IMR-90 (cell line): Measurements from ENCODE around the gene CGB5. TPM values are rescaled to one million over a fixed set of nuclear protein-coding genes. Genes with fewer than 3 reads are reported as not detected.
A peak's percentile ranks its signal among the peaks of the same experiment; 100 is the strongest.
"Not testable (repeated sequence)": the region's sequence is repeated elsewhere in the genome, so short reads cannot be mapped to it uniquely, and the experiment has no call there.

Experiments used
- ATAC-seq: fragments of 200-7000 bp; cut with Tn5 transposase; 2 replicates; pipeline ENCODE4 v1.9.1; 2020; ENCODE audit warnings: low read depth, mild to moderate bottlenecking, moderate library complexity
- BruUV-seq: library from RNA; stranded (reverse); fragments of 400-500 nt; replicated peaks from 2 replicates; lab custom pipeline; 2021; lab: Mats Ljungman, UMichigan
- CTCF ChIA-PET: fragments of 300-600 bp; formaldehyde crosslinking; extraction: SDS; loops from one replicate; lab custom pipeline; 2021; ENCODE audit warnings: antibody characterized with exemption; lab: Yijun Ruan, JAX
- POLR2A ChIA-PET: fragments of 300-600 bp; sonication (Branson Sonifier 250); formaldehyde crosslinking; loops from one replicate; lab custom pipeline; 2022; ENCODE audit warnings: antibody characterized with exemption; ENCODE audit not compliant: unreplicated experiment; lab: Charles Lee
- DNase-seq: peaks from one replicate; pipeline ENCODE4 v3.0.0; 2013
- H2AFZ ChIP-seq: replicated peaks from 2 replicates; pipeline ENCODE3; 2013; ENCODE audit warnings: low read length, mild to moderate bottlenecking; ENCODE audit not compliant: poor library complexity
- H2AK5ac ChIP-seq: 2 replicates; pipeline ENCODE4 v1.6.1; 2013; ENCODE audit warnings: low read depth, low read length, inconsistent platforms
- H2AK9ac ChIP-seq: replicated peaks from 2 replicates; pipeline ENCODE3; 2013; ENCODE audit warnings: mild to moderate bottlenecking, low read depth, low read length, moderate library complexity; ENCODE audit not compliant: poor library complexity
- H2BK120ac ChIP-seq: 2 replicates; pipeline ENCODE4 v1.6.1; 2013; ENCODE audit warnings: low read depth, low read length, inconsistent platforms
- H2BK15ac ChIP-seq: 3 replicates; pipeline ENCODE4 v1.6.1; 2013; ENCODE audit warnings: low read depth, low read length, inconsistent platforms
- H2BK20ac ChIP-seq: 2 replicates; pipeline ENCODE4 v1.6.1; 2013; ENCODE audit warnings: low read depth, mild to moderate bottlenecking, inconsistent platforms, low read length, moderate library complexity
- H2BK5ac ChIP-seq: 2 replicates; pipeline ENCODE4 v1.6.1; 2013; ENCODE audit warnings: mild to moderate bottlenecking, low read depth, low read length, inconsistent platforms; ENCODE audit not compliant: poor library complexity, severe bottlenecking
- H3K14ac ChIP-seq: replicated peaks from 2 replicates; pipeline ENCODE4 v1.6.1; 2013; ENCODE audit warnings: low read depth, low read length, inconsistent platforms
- H3K18ac ChIP-seq: 2 replicates; pipeline ENCODE4 v1.6.1; 2013; ENCODE audit warnings: low read depth, low read length, control low read depth
- H3K23ac ChIP-seq: 2 replicates; pipeline ENCODE4 v1.6.1; 2013; ENCODE audit warnings: low read depth, low read length, inconsistent platforms
- H3K27ac ChIP-seq: 2 replicates; pipeline ENCODE4 v1.5.1; 2013; ENCODE audit warnings: mild to moderate bottlenecking, control low read depth, low read length; ENCODE audit not compliant: insufficient read depth
- H3K27me3 ChIP-seq: 2 replicates; pipeline ENCODE4 v1.6.1; 2013; ENCODE audit warnings: low read length; ENCODE audit not compliant: control insufficient read depth, insufficient read depth
- H3K36me3 ChIP-seq: 2 replicates; pipeline ENCODE4 v1.6.1; 2013; ENCODE audit warnings: low read length, mixed read lengths; ENCODE audit not compliant: control insufficient read depth, insufficient read depth
- H3K4ac ChIP-seq: 2 replicates; pipeline ENCODE4 v1.6.1; 2013; ENCODE audit warnings: low read depth, low read length, inconsistent platforms
- H3K4me1 ChIP-seq: 2 replicates; pipeline ENCODE4 v1.6.1; 2013; ENCODE audit warnings: low read length, mixed read lengths; ENCODE audit not compliant: control insufficient read depth, insufficient read depth
- H3K4me2 ChIP-seq: 2 replicates; pipeline ENCODE4 v1.6.1; 2013; ENCODE audit warnings: low read depth, mild to moderate bottlenecking, control low read depth, low read length, moderate library complexity
- H3K4me3 ChIP-seq: 2 replicates; pipeline ENCODE4 v1.5.1; 2013; ENCODE audit warnings: low read depth, mild to moderate bottlenecking, control low read depth, low read length, moderate library complexity; ENCODE audit not compliant: insufficient read depth
- H3K56ac ChIP-seq: 2 replicates; pipeline ENCODE4 v1.6.1; 2013; ENCODE audit warnings: low read length, inconsistent platforms; ENCODE audit not compliant: insufficient read depth; ENCODE audit errors: extremely low read depth
- H3K79me1 ChIP-seq, 2 experiments: 2 replicates each; pipeline ENCODE4 v1.6.1; 2013; ENCODE audit warnings: low read length in 2 of 2, inconsistent platforms in 1 of 2, low read depth in 1 of 2
- H3K9ac ChIP-seq: 2 replicates; pipeline ENCODE4 v1.6.1; 2013; ENCODE audit warnings: low read depth, low read length, control low read depth
- H3K9me1 ChIP-seq: 2 replicates; pipeline ENCODE4 v1.6.1; 2013; ENCODE audit warnings: low read length, inconsistent platforms; ENCODE audit not compliant: insufficient read depth
- H3K9me3 ChIP-seq: 2 replicates; pipeline ENCODE4 v1.6.1; 2013; ENCODE audit warnings: low read length; ENCODE audit not compliant: control insufficient read depth, insufficient read depth
- H4K20me1 ChIP-seq: 2 replicates; pipeline ENCODE4 v1.6.1; 2013; ENCODE audit warnings: low read length, inconsistent platforms; ENCODE audit not compliant: insufficient read depth
- H4K5ac ChIP-seq: 2 replicates; pipeline ENCODE4 v1.6.1; 2013; ENCODE audit warnings: mild to moderate bottlenecking, low read depth, low read length, control low read depth
- H4K8ac ChIP-seq, 2 experiments: 2 replicates each; pipeline ENCODE4 v1.6.1; 2013; ENCODE audit warnings: low read depth in 2 of 2, low read length in 2 of 2, control low read depth in 1 of 2, inconsistent platforms in 1 of 2
- H4K91ac ChIP-seq: 2 replicates; pipeline ENCODE4 v1.6.1; 2013; ENCODE audit warnings: low read depth, low read length, inconsistent platforms; ENCODE audit not compliant: insufficient read depth
- CTCF ChIP-seq: conservative IDR thresholded peaks from 2 replicates; pipeline ENCODE4 v1.5.1; 2012; ENCODE audit warnings: mild to moderate bottlenecking, low read depth, low read length, improper control_type of control experiment
- WGBS, 2 experiments: methylation state at CpG; one replicate each; pipeline versions ENCODE4 v1.1.5 to v1.1.7; 2013; ENCODE audit warnings: missing lambda C conversion rate in 2 of 2; ENCODE audit not compliant: insufficient read length in 1 of 2; ENCODE audit errors: extremely low coverage in 2 of 2; 5-methylcytosine and 5-hydroxymethylcytosine counted together
- dilution Hi-C: fragments of 300-500 bp; cut with HindIII; formaldehyde crosslinking; loops from one replicate; pipeline ENCODE4 v1.14.3; 2018; ENCODE audit warnings: low sequenced_read_pairs; ENCODE audit not compliant: unreplicated experiment
- in situ Hi-C: fragments of 300-500 bp; cut with MboI; formaldehyde crosslinking; loops from 3 replicates; pipeline ENCODE4 v1.14.3; 2019; ENCODE audit warnings: low sequenced_read_pairs, inconsistent platforms, mixed read lengths
- intact Hi-C: fragments of 100-400 bp; cut with micrococcal nuclease; formaldehyde crosslinking; loops from 2 replicates; pipeline ENCODE4 v1.10.0; 2022
- polyA plus RNA-seq, 3 experiments: library from polyadenylated mRNA; depleted of rRNA; stranded (reverse); fragments of >200 nt; gene quantifications; 2 replicates each; pipeline ENCODE4 v1.2.3, GENCODE V29; 2012; ENCODE audit warnings: low replicate concordance in 1 of 3
- total RNA-seq: library from RNA; depleted of rRNA; stranded (reverse); fragments of >200 nt; gene quantifications from 2 replicates; pipeline ENCODE4 v1.2.3, GENCODE V29; 2012

Gene CGB5
- total and polyA plus RNA-seq, 2 of the 4 experiments (the other 2 are of a cell fraction), result not detected

GRCh38 chr19:49031642-49032301, 11.9 kb upstream of the CGB5 start, which contains the start of gene CGB2:
CGB2 (plus strand) TSS chr19:49031890; CDS start chr19:49032096, 206 bp downstream.
- H3K79me1 ChIP-seq, H3K4ac ChIP-seq, H2BK120ac ChIP-seq, DNase-seq, CTCF ChIA-PET, H2BK5ac ChIP-seq, H3K4me3 ChIP-seq, POLR2A ChIA-PET, H3K18ac ChIP-seq, H3K27ac ChIP-seq, intact Hi-C loops, H3K36me3 ChIP-seq, H3K9me3 ChIP-seq, H3K4me1 ChIP-seq, H2AFZ ChIP-seq, H3K56ac ChIP-seq, H4K5ac ChIP-seq, H3K14ac ChIP-seq, H3K9me1 ChIP-seq, ATAC-seq, H4K8ac ChIP-seq, H2BK15ac ChIP-seq, H2AK9ac ChIP-seq, H4K91ac ChIP-seq, H2BK20ac ChIP-seq, H3K27me3 ChIP-seq, H3K4me2 ChIP-seq, H4K20me1 ChIP-seq, H2AK5ac ChIP-seq, dilution Hi-C loops, H3K9ac ChIP-seq, BruUV-seq, H3K23ac ChIP-seq, in situ Hi-C loops: not testable (repeated sequence)
- peak; percentile 15; the same call in 1 of the 2 replicates for TF ChIP-seq CTCF
- no CpG with 5 or more reads among the region's 28 CpGs for WGBS, 2 experiments
